C1 segment of cervical spinal cord (tissue), 14 donors: ENCODE measurements around the gene IGLL5.
"Not testable (repeated sequence)": the region's sequence is repeated elsewhere in the genome, so short reads cannot be mapped to it uniquely, and the experiment has no call there.

Source experiments
- DNase-seq, 14 donors: peaks; one replicate each; lab custom pipeline; 2025; lab: John Stamatoyannopoulos, UW

The IGLL5 gene

GRCh38 chr22:22900527-22901205 is 13.1 kb downstream of the IGLL5 start:
- not testable (repeated sequence) for DNase-seq

GRCh38 chr22:22901578-22902218 is 14.1 kb downstream of the IGLL5 start:
- DNase-seq = no peak

- no peak for DNase-seq
Measured at GRCh38 chr22:22902247-22903001, 14.8 kb downstream of the IGLL5 start.

GRCh38 chr22:22903355-22903777 is 15.8 kb downstream of the IGLL5 start:
- no peak for DNase-seq

- not testable (repeated sequence) for DNase-seq
Measured at GRCh38 chr22:22903781-22904192, 16.2 kb downstream of the IGLL5 start.

GRCh38 chr22:22904736-22905135 is 17.1 kb downstream of the IGLL5 start:
- DNase-seq = not testable (repeated sequence)

- not testable (repeated sequence) for DNase-seq
Measured at GRCh38 chr22:22906391-22906790, 18.8 kb downstream of the IGLL5 start.

- DNase-seq = no peak
Measured at GRCh38 chr22:22906907-22907550, 19.4 kb downstream of the IGLL5 start.

- no peak for DNase-seq
Measured at GRCh38 chr22:22907551-22908494, 20.2 kb downstream of the IGLL5 start.

- DNase-seq = no peak
Measured at GRCh38 chr22:22908495-22908861, 20.9 kb downstream of the IGLL5 start.

- no peak for DNase-seq
Measured at GRCh38 chr22:22908941-22909604, 21.5 kb downstream of the IGLL5 start.

- DNase-seq = no peak
Measured at GRCh38 chr22:22909605-22910271, 22.1 kb downstream of the IGLL5 start.

GRCh38 chr22:22910272-22911240 is 22.9 kb downstream of the IGLL5 start:
- no peak for DNase-seq

- DNase-seq = no peak
Measured at GRCh38 chr22:22911327-22912134, 23.9 kb downstream of the IGLL5 start.

GRCh38 chr22:22912135-22912987 is 24.7 kb downstream of the IGLL5 start:
- DNase-seq = no peak

GRCh38 chr22:22912988-22913253 is 25.3 kb downstream of the IGLL5 start:
- DNase-seq = no peak

- DNase-seq = no peak
Measured at GRCh38 chr22:22913989-22914388, 26.4 kb downstream of the IGLL5 start.
